MCF 10A (cell line): ENCODE data around the gene OR7G3. TPM values are rescaled to one million over a fixed set of nuclear protein-coding genes. Genes with fewer than 3 reads are reported as not detected.

Experiments
- BruUV-seq: library from RNA; stranded (reverse); fragments of 400-500 nt; replicated peaks from 2 replicates; lab custom pipeline; 2021; lab: Mats Ljungman, UMichigan
- CTCF ChIA-PET: fragments of 300-600 bp; sonication (Branson Sonifier 250); formaldehyde crosslinking; extraction: SDS; loops from one replicate; lab custom pipeline; 2021; ENCODE audit warnings: antibody characterized with exemption, inconsistent platforms; lab: Yijun Ruan, JAX
- POLR2A ChIA-PET: fragments of 300-600, 350-650 bp; sonication (Branson Sonifier 250); formaldehyde crosslinking; extraction: SDS; loops from one replicate; lab custom pipeline; 2020; ENCODE audit warnings: antibody characterized with exemption, inconsistent platforms; lab: Yijun Ruan, JAX
- DNase-seq: peaks from one replicate; pipeline ENCODE4 v3.0.0-alpha.2; 2018; ENCODE audit not compliant: unreplicated experiment
- H3K27ac Mint-ChIP-seq: one replicate; pipeline ENCODE4 v1.8.0; 2022; ENCODE audit warnings: mild to moderate bottlenecking, low read depth, mixed read lengths; ENCODE audit not compliant: unreplicated experiment
- H3K27me3 Mint-ChIP-seq: one replicate; pipeline ENCODE4 v1.8.0; 2022; ENCODE audit warnings: mixed read lengths; ENCODE audit not compliant: insufficient read depth, unreplicated experiment
- H3K36me3 Mint-ChIP-seq: one replicate; pipeline ENCODE4 v1.8.0; 2022; ENCODE audit warnings: mild to moderate bottlenecking, moderate library complexity, mixed read lengths; ENCODE audit not compliant: insufficient read depth, unreplicated experiment
- H3K4me1 Mint-ChIP-seq: one replicate; pipeline ENCODE4 v1.8.0; 2022; ENCODE audit warnings: mixed read lengths; ENCODE audit not compliant: insufficient read depth, unreplicated experiment
- H3K4me3 Mint-ChIP-seq: one replicate; pipeline ENCODE4 v1.8.0; 2022; ENCODE audit warnings: mild to moderate bottlenecking, moderate library complexity, mixed read lengths; ENCODE audit not compliant: unreplicated experiment
- H3K9me3 Mint-ChIP-seq: one replicate; pipeline ENCODE4 v1.8.0; 2022; ENCODE audit warnings: mixed read lengths; ENCODE audit not compliant: unreplicated experiment
- CTCF ChIP-seq: fragments of 200-600 bp; IDR thresholded peaks from one replicate; pipeline ENCODE4 v1.8.0; 2022; ENCODE audit warnings: antibody characterized with exemption, mild to moderate bottlenecking; ENCODE audit not compliant: unreplicated experiment
- intact Hi-C: fragments of 100-400 bp; cut with micrococcal nuclease; formaldehyde crosslinking; loops from 2 replicates; pipeline ENCODE4 v1.14.1; 2022
- total RNA-seq: library from RNA; stranded (reverse); gene quantifications from 2 replicates; pipeline ENCODE4 v1.2.3, GENCODE V29; 2022

Gene OR7G3
- total RNA-seq, 1 experiment from 2014 or later = not detected

GRCh38 chr19:9165261-9165660, 38.5 kb upstream of the OR7G3 start:
- no peak for TF ChIP-seq CTCF
- Mint-ChIP-seq H3K4me3 (no peak overlapping the region), H3K9me3 (peaks cover 16% of the 10 kb centered on the region), H3K27me3 (no peaks in the 10 kb centered on the region), H3K4me1 (no peaks in the 10 kb centered on the region), H3K36me3 (peaks cover 72% of the 10 kb centered on the region), H3K27ac (no peak overlapping the region)
- intact Hi-C loops = no loop called here
- CTCF ChIA-PET = no interaction called here
- POLR2A ChIA-PET = no interaction called here
- DNase-seq = no peak
- no TSS peak for BruUV-seq

DNA sequence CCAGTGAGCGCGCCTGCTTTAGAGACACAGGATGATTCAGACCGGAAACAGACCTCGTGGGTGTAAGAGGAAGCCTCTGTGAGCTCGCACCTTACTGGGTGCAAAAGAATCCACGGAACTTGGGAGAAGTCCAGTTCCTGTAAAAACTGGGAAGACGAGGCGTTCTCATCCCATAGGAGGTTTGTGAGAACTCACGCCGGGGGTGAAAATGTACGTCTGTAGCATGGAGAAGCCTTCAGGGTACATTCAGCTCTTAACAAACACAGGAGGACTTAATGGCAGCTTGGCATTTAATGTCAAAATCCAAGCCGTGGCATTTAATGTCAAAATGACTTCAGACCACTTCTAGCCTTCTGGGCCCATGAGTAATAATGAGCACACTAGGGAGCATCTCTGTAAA, 34.7 kb upstream of the OR7G3 start:
- H3K27ac Mint-ChIP-seq = no peak overlapping the region
- no peaks in the 10 kb centered on the region for H3K9me3 Mint-ChIP-seq
- BruUV-seq = no TSS peak
- no peaks in the 10 kb centered on the region for H3K27me3 Mint-ChIP-seq
- peaks cover 100% of the 10 kb centered on the region for H3K36me3 Mint-ChIP-seq
- no peak for TF ChIP-seq CTCF
- CTCF ChIA-PET = interaction anchor here (0.6 to 1.1 kb wide), 3 partner anchors 44 to 507 kb away, joined by 3 to 5 read pairs (median 4); no protein-coding TSS in a partner anchor
- intact Hi-C loops = no loop called here
- H3K4me3 Mint-ChIP-seq = no peak overlapping the region
- POLR2A ChIA-PET = interaction anchor here (0.7 kb wide), 1 partner anchor 16 kb away, joined by 3 read pairs; no protein-coding TSS in a partner anchor
- H3K4me1 Mint-ChIP-seq = no peaks in the 10 kb centered on the region
- no peak for DNase-seq

GRCh38 chr19:9159891-9160290, 33.1 kb upstream of the OR7G3 start:
- Mint-ChIP-seq H3K27ac (no peak overlapping the region), H3K36me3 (peaks cover 100% of the 10 kb centered on the region), H3K9me3 (peaks cover 9% of the 10 kb centered on the region), H3K4me1 (no peaks in the 10 kb centered on the region), H3K4me3 (no peak overlapping the region), H3K27me3 (no peaks in the 10 kb centered on the region)
- BruUV-seq = no TSS peak
- ChIA-PET CTCF (no interaction called here), POLR2A (no interaction called here)
- TF ChIP-seq CTCF = no peak
- no peak for DNase-seq
- intact Hi-C loops = no loop called here

DNA sequence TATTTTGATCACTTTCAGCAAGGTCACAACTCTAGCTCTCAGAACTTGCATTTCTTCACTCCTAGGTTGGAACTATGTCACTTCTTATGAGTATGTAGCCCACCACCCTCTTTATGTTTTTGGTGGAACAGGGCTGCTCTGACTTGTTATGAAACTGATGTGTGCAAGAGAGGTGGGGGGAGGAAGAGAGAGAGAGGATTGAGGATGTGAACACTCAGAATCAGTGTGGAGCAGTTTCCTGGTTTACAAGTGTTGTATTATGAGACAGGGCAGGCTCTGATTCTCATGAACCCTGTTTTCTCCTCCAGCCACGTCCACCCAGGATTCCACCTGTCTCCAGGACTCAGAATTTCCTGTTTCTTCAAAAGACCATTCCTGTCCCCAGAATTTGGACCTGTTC, 29.6 kb upstream of the OR7G3 start:
- no peak for TF ChIP-seq CTCF
- Mint-ChIP-seq H3K4me1 (no peaks in the 10 kb centered on the region), H3K27me3 (no peaks in the 10 kb centered on the region), H3K36me3 (peaks cover 95% of the 10 kb centered on the region), H3K27ac (peak overlapping the region; percentile 27), H3K9me3 (peaks cover 31% of the 10 kb centered on the region), H3K4me3 (no peak overlapping the region)
- intact Hi-C loops = no loop called here
- POLR2A ChIA-PET = no interaction called here
- no TSS peak for BruUV-seq
- DNase-seq = no peak
- CTCF ChIA-PET = interaction anchor here (0.6 kb wide), 1 partner anchor 469 kb away, joined by 4 read pairs; no protein-coding TSS in a partner anchor
